Activated B cell treated with CpG ODN at 0.5 μM for 24 hours (primary cell): ENCODE measurements around the gene FRMD5. TPM values are rescaled to one million over a fixed set of nuclear protein-coding genes. Genes with fewer than 3 reads are reported as not detected.
"Not testable (repeated sequence)": the region's sequence is repeated elsewhere in the genome, so short reads cannot be mapped to it uniquely, and the experiment has no call there.

Experiments
- ATAC-seq: fragments of 200-7000 bp; cut with Tn5 transposase; one replicate; pipeline ENCODE4 v1.10.0; 2021; ENCODE audit warnings: low read depth, mild to moderate bottlenecking, moderate library complexity
- CTCF ChIA-PET: fragments of 350-600 bp; sonication (Branson Sonifier 250); formaldehyde crosslinking; loops from one replicate; lab custom pipeline; 2021; ENCODE audit warnings: antibody characterized with exemption; lab: Charles Lee
- POLR2A ChIA-PET: fragments of 350-600 bp; sonication (Branson Sonifier 250); formaldehyde crosslinking; loops from one replicate; lab custom pipeline; 2021; ENCODE audit warnings: antibody characterized with exemption; lab: Charles Lee
- DNase-seq: peaks from one replicate; pipeline ENCODE4 v3.0.0; 2022
- H3K27ac Mint-ChIP-seq: one replicate; pipeline ENCODE4 v1.8.0; 2020; ENCODE audit warnings: mixed read lengths
- H3K27me3 Mint-ChIP-seq: one replicate; pipeline ENCODE4 v1.8.0; 2021; ENCODE audit warnings: mixed read lengths
- H3K36me3 Mint-ChIP-seq: one replicate; pipeline ENCODE4 v1.8.0; 2021; ENCODE audit warnings: low read depth, mixed read lengths
- H3K4me1 Mint-ChIP-seq: one replicate; pipeline ENCODE4 v1.8.0; 2021; ENCODE audit warnings: mixed read lengths
- H3K4me3 Mint-ChIP-seq: one replicate; pipeline ENCODE4 v1.8.0; 2020; ENCODE audit warnings: mild to moderate bottlenecking, mixed read lengths
- H3K9me3 Mint-ChIP-seq: one replicate; pipeline ENCODE4 v1.8.0; 2020; ENCODE audit warnings: mixed read lengths
- CTCF ChIP-seq: fragments of 200-600 bp; IDR thresholded peaks from one replicate; pipeline ENCODE4 v1.8.0; 2022; ENCODE audit warnings: antibody characterized with exemption, mild to moderate bottlenecking
- intact Hi-C: fragments of 100-400 bp; cut with micrococcal nuclease; formaldehyde crosslinking; loops from one replicate; pipeline ENCODE4 v1.15.1; 2024
- total RNA-seq: library from RNA; stranded (reverse); gene quantifications from 2 replicates; pipeline ENCODE4 v1.2.3, GENCODE V29; 2022

Gene FRMD5
- total RNA-seq, 1 donor from 2014 or later: 0.53 TPM

GRCh38 chr15:44227584-44227983 is 32.5 kb upstream of the FRMD5 start:
- Mint-ChIP-seq H3K9me3 (peaks cover 3% of the 10 kb centered on the region), H3K4me1 (no peaks in the 10 kb centered on the region), H3K36me3 (no peaks in the 10 kb centered on the region), H3K27me3 (peaks cover 13% of the 10 kb centered on the region), H3K4me3 (no peak overlapping the region), H3K27ac (no peak overlapping the region)
- ChIA-PET POLR2A (no interaction called here), CTCF (no interaction called here)
- ATAC-seq: no peak
- DNase-seq: no peak
- TF ChIP-seq CTCF: no peak
- intact Hi-C loops: no loop called here

GRCh38 chr15:44227001-44227400 is 31.9 kb upstream of the FRMD5 start:
- peaks cover 13% of the 10 kb centered on the region for H3K27me3 Mint-ChIP-seq
- H3K9me3 Mint-ChIP-seq, H3K4me1 Mint-ChIP-seq, H3K4me3 Mint-ChIP-seq, CTCF ChIA-PET, H3K27ac Mint-ChIP-seq, intact Hi-C loops, POLR2A ChIA-PET, DNase-seq, ATAC-seq, H3K36me3 Mint-ChIP-seq: not testable (repeated sequence)

- intact Hi-C loops: no loop called here
- peaks cover 17% of the 10 kb centered on the region for H3K27me3 Mint-ChIP-seq
- H3K4me3 Mint-ChIP-seq: no peak overlapping the region
- ATAC-seq: no peak
- POLR2A ChIA-PET: interaction anchor here (0.6 kb wide), 1 partner anchor 66 kb away, joined by 3 read pairs; the partner anchor contains the start of gene GOLM2
- H3K9me3 Mint-ChIP-seq: peaks cover 3% of the 10 kb centered on the region
- no peak overlapping the region for H3K27ac Mint-ChIP-seq
- no peaks in the 10 kb centered on the region for H3K36me3 Mint-ChIP-seq
- CTCF ChIA-PET: interaction anchor here (0.8 to 2.3 kb wide), 2 partner anchors 16 to 96 kb away, joined by 3 to 8 read pairs; no protein-coding TSS in a partner anchor
- DNase-seq: no peak
- peaks cover 2% of the 10 kb centered on the region for H3K4me1 Mint-ChIP-seq
- no peak for TF ChIP-seq CTCF
Measured at GRCh38 chr15:44222478-44222877, 27.4 kb upstream of the FRMD5 start.

GRCh38 chr15:44219073-44219472 is 24.0 kb upstream of the FRMD5 start:
- Mint-ChIP-seq H3K4me1 (peaks cover 2% of the 10 kb centered on the region), H3K9me3 (no peaks in the 10 kb centered on the region), H3K27ac (no peak overlapping the region), H3K4me3 (no peak overlapping the region), H3K27me3 (peaks cover 15% of the 10 kb centered on the region), H3K36me3 (no peaks in the 10 kb centered on the region)
- POLR2A ChIA-PET: interaction anchor here (0.7 kb wide), 1 partner anchor 511 kb away, joined by 3 read pairs; no protein-coding TSS in a partner anchor
- ATAC-seq (no peak), DNase-seq (no peak)
- no peak for TF ChIP-seq CTCF
- intact Hi-C loops: loop anchor here (1.0 to 2.0 kb wide), 4 partner anchors 100 to 347 kb away; no protein-coding TSS in a partner anchor
- CTCF ChIA-PET: no interaction called here

- TF ChIP-seq CTCF: no peak
- ChIA-PET CTCF (no interaction called here), POLR2A (no interaction called here)
- Mint-ChIP-seq H3K9me3 (no peaks in the 10 kb centered on the region), H3K27me3 (peaks cover 15% of the 10 kb centered on the region), H3K27ac (no peak overlapping the region), H3K36me3 (no peaks in the 10 kb centered on the region), H3K4me3 (no peak overlapping the region), H3K4me1 (peaks cover 2% of the 10 kb centered on the region)
- no peak for DNase-seq
- intact Hi-C loops: no loop called here
- ATAC-seq: no peak
Measured at GRCh38 chr15:44216958-44217357, 21.9 kb upstream of the FRMD5 start.

GRCh38 chr15:44215594-44215993 is 20.5 kb upstream of the FRMD5 start:
- TF ChIP-seq CTCF: no peak
- Mint-ChIP-seq H3K9me3 (no peaks in the 10 kb centered on the region), H3K4me3 (no peak overlapping the region), H3K36me3 (no peaks in the 10 kb centered on the region), H3K27ac (no peak overlapping the region), H3K27me3 (peaks cover 25% of the 10 kb centered on the region), H3K4me1 (peaks cover 2% of the 10 kb centered on the region)
- POLR2A ChIA-PET: interaction anchor here (0.7 kb wide), 1 partner anchor 333 kb away, joined by 5 read pairs; no protein-coding TSS in a partner anchor
- ATAC-seq (no peak), DNase-seq (no peak)
- intact Hi-C loops: no loop called here
- CTCF ChIA-PET: no interaction called here
